ENCODE measurements around the gene DDOST. TPM values are rescaled to one million over a fixed set of nuclear protein-coding genes. Genes with fewer than 3 reads are reported as not detected.

DDOST gene
- total RNA-seq, 3 donors from 2014 or later: 103 to 263 (median 159) TPM

DNA sequence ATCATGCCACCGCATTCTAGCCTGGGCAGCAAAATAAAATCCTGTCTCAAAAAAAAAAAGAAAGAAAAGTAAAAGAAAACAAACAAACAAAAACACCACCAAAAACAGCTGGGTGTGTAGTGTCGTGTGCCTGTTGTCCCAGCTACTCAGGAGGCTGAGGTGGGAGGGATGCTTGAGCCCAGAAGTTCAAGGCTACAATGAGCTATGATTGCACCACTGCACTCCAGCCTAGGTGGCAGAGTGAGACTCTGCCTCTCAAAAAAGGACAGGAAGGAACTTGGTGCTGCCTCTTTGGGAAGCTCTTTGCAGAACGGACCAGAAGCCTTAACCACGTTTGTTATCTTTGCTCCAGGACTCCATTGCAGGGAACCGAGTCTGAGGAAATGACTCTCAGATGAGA lies 45.7 kb upstream of the DDOST start:
- intact Hi-C loops (cut with DNase I, micrococcal nuclease): no loop called here
- no peak for DNase-seq
- TF ChIP-seq, protein P1, sequence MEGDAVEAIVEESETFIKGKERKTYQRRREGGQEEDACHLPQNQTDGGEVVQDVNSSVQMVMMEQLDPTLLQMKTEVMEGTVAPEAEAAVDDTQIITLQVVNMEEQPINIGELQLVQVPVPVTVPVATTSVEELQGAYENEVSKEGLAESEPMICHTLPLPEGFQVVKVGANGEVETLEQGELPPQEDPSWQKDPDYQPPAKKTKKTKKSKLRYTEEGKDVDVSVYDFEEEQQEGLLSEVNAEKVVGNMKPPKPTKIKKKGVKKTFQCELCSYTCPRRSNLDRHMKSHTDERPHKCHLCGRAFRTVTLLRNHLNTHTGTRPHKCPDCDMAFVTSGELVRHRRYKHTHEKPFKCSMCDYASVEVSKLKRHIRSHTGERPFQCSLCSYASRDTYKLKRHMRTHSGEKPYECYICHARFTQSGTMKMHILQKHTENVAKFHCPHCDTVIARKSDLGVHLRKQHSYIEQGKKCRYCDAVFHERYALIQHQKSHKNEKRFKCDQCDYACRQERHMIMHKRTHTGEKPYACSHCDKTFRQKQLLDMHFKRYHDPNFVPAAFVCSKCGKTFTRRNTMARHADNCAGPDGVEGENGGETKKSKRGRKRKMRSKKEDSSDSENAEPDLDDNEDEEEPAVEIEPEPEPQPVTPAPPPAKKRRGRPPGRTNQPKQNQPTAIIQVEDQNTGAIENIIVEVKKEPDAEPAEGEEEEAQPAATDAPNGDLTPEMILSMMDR (IDR thresholded peaks at IDR 0.05): no peak
- Histone ChIP-seq H3K4me1 (ENCODE audit: low read depth) (no peaks in the 10 kb centered on the region), H3K4me3 (no peak overlapping the region), H3K9me3 (no peaks in the 10 kb centered on the region), H3K36me3 (ENCODE audit: low read depth) (no peaks in the 10 kb centered on the region)
- ATAC-seq: no peak

DNA sequence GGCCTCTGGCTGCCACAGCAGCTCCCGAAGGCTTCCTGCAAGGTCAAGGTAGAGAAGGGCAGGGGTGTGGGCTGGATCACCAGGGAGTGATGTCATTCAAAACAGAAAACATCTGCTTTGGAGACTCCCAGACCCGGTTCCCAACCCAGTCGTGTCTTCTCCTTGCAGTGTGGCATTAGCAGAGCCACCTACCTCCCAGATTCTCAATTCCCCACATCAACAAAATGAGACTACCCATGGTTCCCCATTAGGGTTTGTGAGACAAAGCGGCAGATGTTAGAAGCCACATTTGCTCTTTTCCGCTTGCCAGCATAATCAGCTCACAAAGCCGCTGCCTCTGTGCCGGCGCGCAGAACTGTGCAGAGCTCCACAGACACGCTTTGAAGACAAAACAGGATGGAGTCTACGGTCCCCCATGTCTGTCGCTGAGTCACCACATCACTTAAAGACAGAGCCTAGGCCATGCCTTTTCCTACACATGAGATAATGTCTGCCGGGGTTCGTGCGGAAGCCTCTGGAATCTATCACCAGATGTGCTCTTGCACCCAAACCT lies 44.1 kb upstream of the DDOST start:
- Histone ChIP-seq H3K4me1 (ENCODE audit: low read depth) (no peaks in the 10 kb centered on the region), H3K4me3 (no peak overlapping the region), H3K36me3 (ENCODE audit: low read depth) (no peaks in the 10 kb centered on the region), H3K9me3 (no peaks in the 10 kb centered on the region)
- no peak for ATAC-seq
- intact Hi-C loops (cut with DNase I, micrococcal nuclease): no loop called here
- TF ChIP-seq, protein P1 (IDR thresholded peaks at IDR 0.05): no peak
- DNase-seq: no peak

DNA sequence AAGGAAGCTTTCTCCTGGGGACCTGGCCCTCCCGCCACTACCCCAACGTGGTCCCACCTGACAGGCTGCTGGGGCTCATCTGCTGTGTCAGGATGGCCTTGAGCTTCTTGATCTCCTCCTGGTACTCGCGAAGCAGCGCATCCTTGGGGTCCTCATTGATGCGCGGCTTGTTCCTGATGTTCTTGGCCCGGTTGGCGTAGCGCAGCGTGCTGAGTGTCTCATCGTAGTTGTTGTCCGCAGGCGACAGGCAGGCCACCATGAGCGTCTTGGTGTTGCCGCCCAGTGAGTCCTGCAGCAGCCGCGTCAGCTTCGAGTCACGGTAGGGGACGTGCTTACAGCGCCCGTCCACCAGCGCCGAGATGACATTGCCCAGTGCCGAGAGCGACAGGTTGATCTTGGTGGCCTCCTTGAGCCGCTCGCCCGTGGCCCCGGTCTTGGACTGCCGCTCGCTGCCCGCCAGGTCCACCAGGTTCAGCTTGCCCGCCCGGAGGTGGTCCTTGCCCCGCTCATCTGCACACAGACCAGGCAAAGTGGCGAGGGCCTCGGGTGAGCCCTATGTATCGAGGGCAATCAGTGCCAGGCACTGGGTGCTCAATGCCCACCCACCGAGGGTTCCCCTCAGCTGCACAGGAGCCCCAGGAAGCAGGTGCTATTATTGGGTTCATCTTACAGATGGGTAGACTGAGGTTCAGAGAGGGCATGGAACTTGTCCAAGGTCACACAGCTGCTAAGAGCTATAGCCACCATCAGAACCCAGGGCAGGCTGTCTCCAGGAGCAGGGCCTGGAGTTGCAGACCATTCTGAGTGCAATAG lies 43.4 kb upstream of the DDOST start:
- TF ChIP-seq, protein P1 (IDR thresholded peaks at IDR 0.05): no peak
- no peak for DNase-seq
- ATAC-seq: no peak
- no peak overlapping the region for H3K4me3 ChIP-seq
- H3K4me1 ChIP-seq (ENCODE audit: low read depth): no peaks in the 10 kb centered on the region
- no peaks in the 10 kb centered on the region for H3K36me3 ChIP-seq (ENCODE audit: low read depth)
- H3K9me3 ChIP-seq: no peaks in the 10 kb centered on the region
- intact Hi-C loops (cut with DNase I, micrococcal nuclease): no loop called here

DNA sequence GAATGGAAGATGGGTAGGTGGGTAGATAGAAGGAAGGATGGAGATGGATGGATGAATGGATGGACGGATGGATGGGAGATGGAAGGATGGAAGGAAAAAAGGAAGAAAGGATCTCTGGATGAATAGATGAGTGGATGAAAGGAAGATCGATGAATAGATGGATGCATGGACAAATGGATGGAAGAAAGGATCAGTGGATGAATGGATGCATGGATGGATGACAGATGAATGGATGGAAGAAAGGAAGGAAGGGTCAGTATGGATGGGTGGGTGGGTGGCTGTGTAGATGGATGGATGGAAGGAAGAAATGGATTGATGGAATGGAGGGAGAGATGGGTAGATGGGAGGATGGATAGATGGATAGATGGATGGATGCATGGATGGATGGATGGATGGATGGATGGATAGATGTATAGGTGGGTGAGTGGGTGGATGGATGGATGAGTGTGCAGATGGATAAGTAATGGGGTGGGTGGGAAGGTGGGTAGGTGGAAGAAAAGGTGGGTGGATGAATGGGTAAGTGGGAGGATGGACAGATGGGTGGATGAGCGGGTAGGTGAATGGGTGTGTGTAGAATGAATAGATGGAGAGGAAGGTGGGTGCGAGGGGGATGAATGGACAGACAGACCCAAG lies 42.1 kb upstream of the DDOST start:
- H3K9me3 ChIP-seq: no peaks in the 10 kb centered on the region
- H3K36me3 ChIP-seq (ENCODE audit: low read depth): no peaks in the 10 kb centered on the region
- no peak overlapping the region for H3K4me3 ChIP-seq
- no peaks in the 10 kb centered on the region for H3K4me1 ChIP-seq (ENCODE audit: low read depth)
- TF ChIP-seq, protein P1 (IDR thresholded peaks at IDR 0.05): no peak
- no peak for ATAC-seq
- no peak for DNase-seq
- intact Hi-C loops (cut with DNase I, micrococcal nuclease): no loop called here

DNA sequence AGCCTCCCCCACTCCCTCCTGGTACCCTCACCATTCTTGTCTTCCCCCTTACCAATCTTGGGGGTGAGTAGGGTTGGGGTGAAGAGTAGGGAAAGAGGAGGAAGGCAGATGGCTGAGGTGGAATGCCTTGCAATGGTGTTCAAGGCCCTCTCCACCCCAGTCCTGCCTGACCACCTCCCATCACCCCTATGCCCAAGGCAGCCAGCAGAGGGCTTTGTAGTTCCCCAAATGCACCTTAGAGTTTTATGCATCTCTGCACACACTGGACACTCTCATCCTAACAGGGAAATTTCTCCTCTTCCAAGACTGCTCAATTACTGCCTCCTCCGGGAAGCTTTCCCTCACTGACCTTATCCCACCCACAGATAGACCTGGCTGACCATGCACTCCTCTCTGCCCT lies 41.2 kb upstream of the DDOST start:
- TF ChIP-seq, protein P1 (IDR thresholded peaks at IDR 0.05): no peak
- DNase-seq (no peak), ATAC-seq (no peak)
- Histone ChIP-seq H3K36me3 (ENCODE audit: low read depth) (no peaks in the 10 kb centered on the region), H3K4me3 (no peak overlapping the region), H3K4me1 (ENCODE audit: low read depth) (no peaks in the 10 kb centered on the region), H3K9me3 (no peaks in the 10 kb centered on the region)
- intact Hi-C loops (cut with DNase I, micrococcal nuclease): no loop called here
